Prostate gland (tissue), 2 donors: Measurements from ENCODE around the gene CCS. TPM values are rescaled to one million over a fixed set of nuclear protein-coding genes. Genes with fewer than 3 reads are reported as not detected.
"Not testable (repeated sequence)": the region's sequence is repeated elsewhere in the genome, so short reads cannot be mapped to it uniquely, and the experiment has no call there.

Experiments used
- DNase-seq: peaks from one replicate; pipeline ENCODE4 v3.0.0-alpha.2; 2019; ENCODE audit warnings: low spot score
- H3K27ac ChIP-seq, 2 donors: fragments of 200-600 bp; sonication (generic); 2 replicates each; pipeline ENCODE4 v1.5.1; 2017 to 2019
- H3K27me3 ChIP-seq: fragments of 200-600 bp; sonication (generic); replicated peaks from 2 replicates; pipeline ENCODE4 v1.5.1; 2019; ENCODE audit not compliant: insufficient read depth
- H3K36me3 ChIP-seq, 2 donors: fragments of 200-600 bp; sonication (generic); 1 replicate in 1 of 2; 2 replicates in 1 of 2; pipeline versions ENCODE4 v1.5.1 to v1.8.1; 2017 to 2019
- H3K4me1 ChIP-seq: fragments of 200-600 bp; sonication (generic); replicated peaks from 2 replicates; pipeline ENCODE4 v1.5.1; 2019
- H3K4me3 ChIP-seq, 2 donors: fragments of 200-600 bp; sonication (generic); 2 replicates each; pipeline ENCODE4 v1.5.1; 2017 to 2019
- H3K9me3 ChIP-seq: fragments of 200-600 bp; sonication (generic); 2 replicates; pipeline ENCODE4 v1.5.1; 2017
- POLR2A ChIP-seq: fragments of 450-650 bp; IDR thresholded peaks from one replicate; pipeline ENCODE4 v1.6.1; 2016; ENCODE audit warnings: antibody characterized with exemption, mild to moderate bottlenecking
- POLR2AphosphoS5 ChIP-seq: sonication (generic); formaldehyde crosslinking; IDR thresholded peaks from one replicate; pipeline ENCODE4 v1.6.1; 2017; ENCODE audit warnings: antibody characterized with exemption
- WGBS: methylation state at CpG from one replicate; pipeline ENCODE4 v1.1.5; 2018; 5-methylcytosine and 5-hydroxymethylcytosine counted together
- intact Hi-C: fragments of 100-400 bp; cut with DNase I; formaldehyde crosslinking; loops from one replicate; pipeline ENCODE4 v1.14.2; 2022
- total RNA-seq, 2 donors: library from RNA; depleted of rRNA; stranded (reverse); fragments of >200 nt; gene quantifications; one replicate each; pipeline ENCODE4 v1.1.0, GENCODE V29; 2016
- TF ChIP-seq, protein P1 (sequence below), 4 experiments: fragments of 200-600 bp in 2 of 4; fragments of 450-650 bp in 2 of 4; sonication (generic) in 2 of 4; IDR thresholded peaks; 1 replicate in 3 of 4; 2 replicates in 1 of 4; pipeline ENCODE4 v1.5.1; 2016 to 2019; ENCODE audit warnings: antibody characterized with exemption in 4 of 4, mild to moderate bottlenecking in 2 of 4, moderate library complexity in 2 of 4

Gene CCS
- total RNA-seq, 2 donors from 2014 or later, result 31.0 to 63.8 TPM

GRCh38 chr11:66638177-66639065 is 45.4 kb downstream of the CCS start, which contains the start of gene RBM4:
Gene RBM4 (plus strand): TSS chr11:66638703. CDS start chr11:66639712, 1,009 bp downstream.
- Histone ChIP-seq H3K9me3 (no peaks in the 10 kb centered on the region), H3K4me1 (peaks cover 6% of the 10 kb centered on the region), H3K4me3 (peak within 1 kb of the TSS; percentile 65 to 82), H3K27ac (peak within 1 kb of the TSS; percentile 90 to 94), H3K36me3 (peaks cover under 1 to 10% of the 10 kb centered on the region in 2 donors), H3K27me3 (no peaks in the 10 kb centered on the region)
- TF ChIP-seq, protein P1, sequence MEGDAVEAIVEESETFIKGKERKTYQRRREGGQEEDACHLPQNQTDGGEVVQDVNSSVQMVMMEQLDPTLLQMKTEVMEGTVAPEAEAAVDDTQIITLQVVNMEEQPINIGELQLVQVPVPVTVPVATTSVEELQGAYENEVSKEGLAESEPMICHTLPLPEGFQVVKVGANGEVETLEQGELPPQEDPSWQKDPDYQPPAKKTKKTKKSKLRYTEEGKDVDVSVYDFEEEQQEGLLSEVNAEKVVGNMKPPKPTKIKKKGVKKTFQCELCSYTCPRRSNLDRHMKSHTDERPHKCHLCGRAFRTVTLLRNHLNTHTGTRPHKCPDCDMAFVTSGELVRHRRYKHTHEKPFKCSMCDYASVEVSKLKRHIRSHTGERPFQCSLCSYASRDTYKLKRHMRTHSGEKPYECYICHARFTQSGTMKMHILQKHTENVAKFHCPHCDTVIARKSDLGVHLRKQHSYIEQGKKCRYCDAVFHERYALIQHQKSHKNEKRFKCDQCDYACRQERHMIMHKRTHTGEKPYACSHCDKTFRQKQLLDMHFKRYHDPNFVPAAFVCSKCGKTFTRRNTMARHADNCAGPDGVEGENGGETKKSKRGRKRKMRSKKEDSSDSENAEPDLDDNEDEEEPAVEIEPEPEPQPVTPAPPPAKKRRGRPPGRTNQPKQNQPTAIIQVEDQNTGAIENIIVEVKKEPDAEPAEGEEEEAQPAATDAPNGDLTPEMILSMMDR (IDR thresholded peaks at IDR 0.05), result peak in 3 of 4 experiments; percentile 12 to 31 (median 28)
- TF ChIP-seq POLR2AphosphoS5, result peak; percentile 96
- TF ChIP-seq POLR2A, result peak; percentile 97
- under 1% methylated on average over 63 of the region's 63 CpGs for WGBS
- peak; percentile 100 for DNase-seq
- intact Hi-C loops, result loop anchor here (5.0 kb wide), 1 partner anchor 39 kb away; the partner anchor contains the start of gene RBM4B

GRCh38 chr11:66639066-66639813 is 46.3 kb downstream of the CCS start:
- Histone ChIP-seq H3K27me3 (no peaks in the 10 kb centered on the region), H3K4me3 (peak overlapping the region; percentile 65 to 82), H3K27ac (peak overlapping the region; percentile 90 to 94), H3K36me3 (peaks cover 6 to 17% of the 10 kb centered on the region in 2 donors), H3K9me3 (no peaks in the 10 kb centered on the region), H3K4me1 (peaks cover 15% of the 10 kb centered on the region)
- DNase-seq, result no peak
- TF ChIP-seq POLR2A (no peak), POLR2AphosphoS5 (no peak)
- TF ChIP-seq, protein P1 (IDR thresholded peaks at IDR 0.05), result no peak
- intact Hi-C loops, result loop anchor here (5.0 kb wide), 1 partner anchor 38 kb away; the partner anchor contains the start of gene RBM4B
- 3% methylated on average over 27 of the region's 27 CpGs for WGBS

GRCh38 chr11:66639814-66640340 is 46.9 kb downstream of the CCS start:
- Histone ChIP-seq H3K4me1 (peaks cover 19% of the 10 kb centered on the region), H3K36me3 (peaks cover 6 to 17% of the 10 kb centered on the region in 2 donors), H3K4me3 (peak overlapping the region in 1 of 2 donors; percentile 82)
- not testable (repeated sequence) for H3K9me3 ChIP-seq, H3K27ac ChIP-seq, H3K27me3 ChIP-seq, DNase-seq
- 24% methylated on average over 10 of the region's 10 CpGs for WGBS
- intact Hi-C loops, result loop anchor here (5.0 kb wide), 1 partner anchor 37 kb away; the partner anchor contains the start of gene RBM4B

DNA sequence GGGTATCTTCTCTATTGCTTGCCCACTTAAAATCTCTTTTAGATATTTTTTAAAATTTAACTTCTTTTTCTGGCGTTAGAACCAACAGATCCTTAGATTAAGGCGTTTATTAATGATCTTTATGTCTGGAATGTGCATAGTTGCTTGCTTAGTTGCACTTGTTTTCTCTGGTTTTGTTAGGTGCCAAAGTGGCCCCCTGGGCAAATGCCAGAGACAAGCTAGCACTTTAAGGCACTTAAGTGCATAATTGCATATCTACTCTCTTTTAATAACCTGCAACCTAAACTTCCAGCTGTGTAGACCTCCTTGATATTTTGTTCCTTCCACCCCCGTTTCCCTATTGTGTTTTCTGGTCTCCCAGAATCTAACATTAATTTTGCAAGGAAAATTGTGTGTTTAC is 48.8 kb downstream of the CCS start:
- WGBS, result 15% methylated on average over 3 of the region's 3 CpGs
- intact Hi-C loops, result no loop called here
- H3K36me3 ChIP-seq, result peaks cover 6 to 17% of the 10 kb centered on the region in 2 donors
- DNase-seq, result no peak
- H3K4me3 ChIP-seq, result peak overlapping the region; percentile 4 to 82
- H3K4me1 ChIP-seq, result peaks cover 23% of the 10 kb centered on the region
- no peak overlapping the region for H3K27ac ChIP-seq
- no peaks in the 10 kb centered on the region for H3K27me3 ChIP-seq
- TF ChIP-seq, protein P1 (IDR thresholded peaks at IDR 0.05), result no peak
- no peak for TF ChIP-seq POLR2A
- TF ChIP-seq POLR2AphosphoS5, result no peak
- no peaks in the 10 kb centered on the region for H3K9me3 ChIP-seq
